H54 (cell line): Measurements from ENCODE around the gene CCAR1.
"Not testable (repeated sequence)": the region's sequence is repeated elsewhere in the genome, so short reads cannot be mapped to it uniquely, and the experiment has no call there.

Experiments used
- DNase-seq: peaks from one replicate; pipeline ENCODE4 v3.0.0; 2011; ENCODE audit warnings: low spot score, mixed read lengths; ENCODE audit not compliant: insufficient read length
- FAIRE-seq: peaks from 3 replicates; lab custom pipeline; 2011; peaks lifted over from hg19 to GRCh38; lab: Jason Lieb, UNC
- POLR2A ChIP-seq: IDR thresholded peaks from 2 replicates; pipeline ENCODE4 v1.6.1; 2011; ENCODE audit warnings: low read depth, mild to moderate bottlenecking, low read length

Gene CCAR1

DNA sequence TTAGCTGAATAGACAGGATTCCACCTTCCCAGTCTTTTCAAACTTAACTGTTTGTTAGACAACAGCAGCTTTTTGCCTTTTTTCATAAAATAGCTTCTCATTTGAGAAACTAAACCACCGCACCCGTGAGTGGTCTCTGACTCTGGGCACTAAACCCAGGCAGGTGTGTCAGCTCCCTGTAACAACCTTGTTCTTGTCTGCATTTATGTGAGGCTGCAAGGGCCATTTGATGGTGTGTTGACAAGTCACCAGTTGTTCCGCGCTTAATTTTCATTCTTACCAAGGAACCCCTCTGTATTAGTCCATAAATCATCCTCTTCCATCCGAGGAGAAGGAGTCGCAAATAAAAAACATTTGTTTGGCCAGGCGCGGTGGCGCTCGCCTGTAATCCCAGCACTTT lies 107.8 kb downstream of the CCAR1 start:
- no peak for FAIRE-seq

GRCh38 chr10:68829521-68829920 lies 108.5 kb downstream of the CCAR1 start:
- FAIRE-seq (no peak), DNase-seq (no peak)
- no peak for TF ChIP-seq POLR2A

More for the DNA sequence above, 107.8 kb downstream of the CCAR1 start:
- no peak for DNase-seq
- no peak for TF ChIP-seq POLR2A

DNA sequence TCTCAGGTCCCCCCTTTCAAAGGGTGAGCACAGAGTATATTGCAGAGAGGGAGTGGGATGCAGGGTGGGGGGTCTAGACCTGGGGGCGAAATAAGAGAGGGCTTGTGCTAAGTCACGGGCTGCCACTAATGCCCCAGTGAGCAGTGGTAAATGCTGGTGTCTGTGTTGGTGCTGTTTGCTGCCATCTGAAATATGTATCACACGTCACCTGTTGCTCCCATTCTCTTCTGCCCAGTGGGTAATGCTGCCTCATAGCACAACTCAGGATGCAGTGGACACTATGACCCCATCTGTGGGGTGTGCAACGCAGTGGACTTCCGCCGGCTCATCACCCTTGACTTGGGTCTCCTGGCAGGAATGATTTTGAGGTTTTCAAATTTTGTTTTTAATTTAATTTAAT lies 108.9 kb downstream of the CCAR1 start:
- no peak for TF ChIP-seq POLR2A
- DNase-seq (no peak), FAIRE-seq (no peak)

DNA sequence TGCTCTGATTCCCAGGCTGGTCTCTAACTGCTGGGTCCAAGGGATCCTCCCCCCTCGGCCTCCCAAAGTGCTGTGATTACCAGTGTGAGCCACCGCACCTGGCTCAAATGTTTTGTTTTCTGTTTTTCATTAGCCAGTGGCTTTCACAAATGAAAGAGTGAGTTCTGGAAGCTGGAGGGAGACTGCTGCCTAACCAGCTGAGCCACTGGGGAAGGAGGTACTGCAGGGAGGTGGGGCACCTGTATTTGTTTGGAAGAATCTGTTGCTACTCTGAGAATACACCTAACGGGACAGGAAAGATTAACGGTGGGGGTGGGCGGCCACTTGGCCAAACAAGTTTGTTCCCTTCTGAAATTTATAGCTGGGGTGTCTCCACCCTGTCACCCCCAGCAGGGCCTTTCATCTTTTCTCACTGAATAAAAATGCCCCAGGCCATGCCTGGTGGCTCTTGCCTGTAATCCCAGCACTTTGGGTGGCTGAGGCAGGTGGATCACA lies 111.0 kb downstream of the CCAR1 start:
- no peak for TF ChIP-seq POLR2A
- DNase-seq (no peak), FAIRE-seq (no peak)

DNA sequence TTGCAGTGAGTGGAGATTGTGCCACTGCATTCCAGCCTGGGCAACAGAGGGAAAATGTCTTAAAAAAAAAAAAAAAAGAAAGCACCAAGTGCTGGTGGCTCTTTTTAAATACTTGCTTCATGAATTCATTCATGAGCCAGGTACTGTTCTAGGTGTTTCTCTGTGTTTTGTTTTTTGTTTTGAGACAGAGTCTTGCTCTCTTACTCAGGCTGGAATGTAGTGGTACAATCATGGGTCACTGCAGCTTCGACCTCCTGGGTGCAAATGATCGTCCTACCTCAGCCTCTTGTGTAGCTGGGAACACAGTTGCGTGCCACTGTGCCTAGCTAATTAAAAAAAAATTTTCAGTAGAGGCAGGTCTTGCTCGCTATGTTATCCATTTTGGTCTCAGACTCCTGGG lies 111.6 kb downstream of the CCAR1 start:
- TF ChIP-seq POLR2A: no peak
- no peak for FAIRE-seq
- no peak for DNase-seq

GRCh38 chr10:68837626-68838322 lies 116.7 kb downstream of the CCAR1 start:
- FAIRE-seq (no peak), DNase-seq (no peak)
- TF ChIP-seq POLR2A: no peak

DNA sequence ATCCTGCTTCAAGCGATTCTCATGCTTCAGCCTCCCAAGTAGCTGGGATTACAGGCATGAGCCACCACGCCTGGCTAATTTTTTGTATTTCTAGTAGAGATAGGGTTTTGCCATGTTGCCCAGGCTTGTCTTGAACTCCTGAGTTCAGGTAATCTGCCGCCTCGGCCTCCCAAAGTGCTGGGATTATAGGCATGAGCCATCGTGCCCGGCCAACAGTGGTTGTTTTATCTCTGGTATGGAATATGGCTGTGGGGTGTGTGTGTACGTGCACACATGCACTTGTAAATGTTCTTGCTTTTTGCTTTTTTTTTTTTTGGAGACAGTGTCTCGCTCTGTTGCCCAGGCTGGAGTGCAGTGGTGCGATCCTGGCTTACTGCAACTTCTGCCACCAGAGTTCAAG lies 119.6 kb downstream of the CCAR1 start:
- FAIRE-seq, DNase-seq: not testable (repeated sequence)
